K562 (cell line): ENCODE results near the gene TAS1R3. TPM values are rescaled to one million over a fixed set of nuclear protein-coding genes. Genes with fewer than 3 reads are reported as not detected.

Experiments
- DPF2 ChIP-seq: fragments of 450-650 bp; IDR thresholded peaks from 2 replicates; pipeline ENCODE4 v1.6.1; 2016
- KDM1A ChIP-seq, 2 experiments: fragments of 450-650 bp; IDR thresholded peaks; 2 replicates each; pipeline ENCODE4 v1.6.1; 2016; ENCODE audit warnings: mild to moderate bottlenecking in 2 of 2
- PHF8 ChIP-seq: fragments of 200-600 bp; sonication (generic); IDR thresholded peaks from 2 replicates; pipeline ENCODE4 v1.6.1; 2012; ENCODE audit warnings: mixed run types, mild to moderate bottlenecking, inconsistent platforms, low read length, moderate library complexity, borderline replicate concordance
- SMAD4 ChIP-seq: fragments of 250-450 bp; sonication (Bioruptor Pico); conservative IDR thresholded peaks from 2 replicates; pipeline ENCODE4 v1.8.0; 2021; ENCODE audit warnings: inconsistent platforms, mild to moderate bottlenecking, moderate library complexity
- polyA plus RNA-seq, 8 experiments: library from polyadenylated mRNA; depleted of rRNA in 4 of 8; stranded (reverse) in 5 of 8; unstranded in 3 of 8; fragments of >200 nt; fragmentation: Nextera tagmentation in 2 of 8; fragmentation: Illumina TruSeq in 1 of 8; extraction: Ambion mirVana in 2 of 8; extraction: Trizol in 1 of 8; gene quantifications; 2 replicates each; pipeline versions ENCODE4 v1.2.1 to v1.2.3, GENCODE V29; 2011 to 2014; ENCODE audit warnings: inconsistent platforms in 1 of 8, missing spikeins in 1 of 8
- total RNA-seq, 7 experiments: library from RNA; depleted of rRNA in 6 of 7; stranded (reverse); fragments of >200 nt in 6 of 7; fragmentation: Illumina TruSeq in 2 of 7; extraction: Trizol in 2 of 7; gene quantifications; 2 replicates each; pipeline versions ENCODE4 v1.2.1 to v1.2.3, GENCODE V29; 2011 to 2021; ENCODE audit warnings: low replicate concordance in 1 of 7
- TF ChIP-seq, protein P1 (sequence below), 2 experiments: fragments of 150-350 bp in 1 of 2; IDR thresholded peaks; 2 replicates each; pipeline ENCODE4 v1.6.1; 2012 to 2016; ENCODE audit warnings: low read depth in 2 of 2, low read length in 2 of 2, mild to moderate bottlenecking in 1 of 2, moderate library complexity in 1 of 2
- TF ChIP-seq, protein P2 (sequence below): fragments of 250-450 bp; sonication (Bioruptor Pico); IDR thresholded peaks from 2 replicates; pipeline ENCODE4 v1.4.0; 2020; ENCODE audit warnings: mild to moderate bottlenecking, moderate library complexity
- TF ChIP-seq, protein P3 (sequence below): fragments of 450-650 bp; IDR thresholded peaks from 2 replicates; pipeline ENCODE4 v1.6.1; 2016; ENCODE audit warnings: mild to moderate bottlenecking, moderate library complexity

The TAS1R3 gene
- total and polyA plus RNA-seq, 9 of the 15 experiments (the other 6 are each of a cell fraction or from before 2014, with no cell fraction given), result 0.07 to 0.13 TPM; not detected in 7

DNA sequence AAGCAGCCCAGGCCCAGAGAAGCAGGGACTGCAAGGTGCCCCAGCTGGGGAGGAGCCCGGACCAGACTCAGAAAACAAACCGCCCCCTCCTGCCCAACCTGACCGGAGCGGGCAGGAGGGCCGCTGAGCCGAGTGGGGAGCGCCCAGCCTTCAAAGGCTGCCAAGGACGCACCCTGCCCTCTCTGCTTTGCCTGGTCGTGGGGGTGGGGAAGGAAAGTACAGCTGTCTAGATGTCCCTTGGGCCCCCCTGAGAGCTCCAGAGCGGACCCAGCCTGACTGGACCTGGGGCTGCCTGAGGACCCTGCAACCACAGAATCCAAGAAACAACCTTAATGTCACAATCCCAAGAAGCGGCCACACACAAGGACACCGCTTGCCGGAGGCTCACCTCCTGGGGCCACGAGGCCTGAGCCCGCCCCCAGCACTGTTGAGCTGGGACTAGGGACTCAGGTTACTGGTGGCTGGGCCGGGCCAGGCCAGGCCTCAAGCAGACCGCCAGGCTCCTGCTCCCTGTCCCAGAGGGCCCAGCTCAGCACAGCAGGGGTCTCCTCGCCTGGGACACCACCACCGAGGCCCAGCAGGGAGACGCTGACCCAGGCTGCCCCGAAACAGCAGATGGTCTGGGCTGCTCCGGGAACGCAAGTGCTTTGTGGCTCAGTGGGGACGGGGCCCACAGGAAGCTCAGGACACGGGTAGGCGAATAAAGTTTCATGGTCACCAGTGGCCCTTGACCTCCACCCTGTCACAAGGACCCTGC lies 16.8 kb downstream of the TAS1R3 start (continued):
- TF ChIP-seq, protein P1, sequence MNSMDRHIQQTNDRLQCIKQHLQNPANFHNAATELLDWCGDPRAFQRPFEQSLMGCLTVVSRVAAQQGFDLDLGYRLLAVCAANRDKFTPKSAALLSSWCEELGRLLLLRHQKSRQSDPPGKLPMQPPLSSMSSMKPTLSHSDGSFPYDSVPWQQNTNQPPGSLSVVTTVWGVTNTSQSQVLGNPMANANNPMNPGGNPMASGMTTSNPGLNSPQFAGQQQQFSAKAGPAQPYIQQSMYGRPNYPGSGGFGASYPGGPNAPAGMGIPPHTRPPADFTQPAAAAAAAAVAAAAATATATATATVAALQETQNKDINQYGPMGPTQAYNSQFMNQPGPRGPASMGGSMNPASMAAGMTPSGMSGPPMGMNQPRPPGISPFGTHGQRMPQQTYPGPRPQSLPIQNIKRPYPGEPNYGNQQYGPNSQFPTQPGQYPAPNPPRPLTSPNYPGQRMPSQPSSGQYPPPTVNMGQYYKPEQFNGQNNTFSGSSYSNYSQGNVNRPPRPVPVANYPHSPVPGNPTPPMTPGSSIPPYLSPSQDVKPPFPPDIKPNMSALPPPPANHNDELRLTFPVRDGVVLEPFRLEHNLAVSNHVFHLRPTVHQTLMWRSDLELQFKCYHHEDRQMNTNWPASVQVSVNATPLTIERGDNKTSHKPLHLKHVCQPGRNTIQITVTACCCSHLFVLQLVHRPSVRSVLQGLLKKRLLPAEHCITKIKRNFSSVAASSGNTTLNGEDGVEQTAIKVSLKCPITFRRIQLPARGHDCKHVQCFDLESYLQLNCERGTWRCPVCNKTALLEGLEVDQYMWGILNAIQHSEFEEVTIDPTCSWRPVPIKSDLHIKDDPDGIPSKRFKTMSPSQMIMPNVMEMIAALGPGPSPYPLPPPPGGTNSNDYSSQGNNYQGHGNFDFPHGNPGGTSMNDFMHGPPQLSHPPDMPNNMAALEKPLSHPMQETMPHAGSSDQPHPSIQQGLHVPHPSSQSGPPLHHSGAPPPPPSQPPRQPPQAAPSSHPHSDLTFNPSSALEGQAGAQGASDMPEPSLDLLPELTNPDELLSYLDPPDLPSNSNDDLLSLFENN (IDR thresholded peaks at IDR 0.05; ENCODE audit: low read depth in 2 of 2, low read length in 2 of 2), result no peak
- no peak for TF ChIP-seq SMAD4 (CRISPR knock-in tag)
- TF ChIP-seq, protein P2, sequence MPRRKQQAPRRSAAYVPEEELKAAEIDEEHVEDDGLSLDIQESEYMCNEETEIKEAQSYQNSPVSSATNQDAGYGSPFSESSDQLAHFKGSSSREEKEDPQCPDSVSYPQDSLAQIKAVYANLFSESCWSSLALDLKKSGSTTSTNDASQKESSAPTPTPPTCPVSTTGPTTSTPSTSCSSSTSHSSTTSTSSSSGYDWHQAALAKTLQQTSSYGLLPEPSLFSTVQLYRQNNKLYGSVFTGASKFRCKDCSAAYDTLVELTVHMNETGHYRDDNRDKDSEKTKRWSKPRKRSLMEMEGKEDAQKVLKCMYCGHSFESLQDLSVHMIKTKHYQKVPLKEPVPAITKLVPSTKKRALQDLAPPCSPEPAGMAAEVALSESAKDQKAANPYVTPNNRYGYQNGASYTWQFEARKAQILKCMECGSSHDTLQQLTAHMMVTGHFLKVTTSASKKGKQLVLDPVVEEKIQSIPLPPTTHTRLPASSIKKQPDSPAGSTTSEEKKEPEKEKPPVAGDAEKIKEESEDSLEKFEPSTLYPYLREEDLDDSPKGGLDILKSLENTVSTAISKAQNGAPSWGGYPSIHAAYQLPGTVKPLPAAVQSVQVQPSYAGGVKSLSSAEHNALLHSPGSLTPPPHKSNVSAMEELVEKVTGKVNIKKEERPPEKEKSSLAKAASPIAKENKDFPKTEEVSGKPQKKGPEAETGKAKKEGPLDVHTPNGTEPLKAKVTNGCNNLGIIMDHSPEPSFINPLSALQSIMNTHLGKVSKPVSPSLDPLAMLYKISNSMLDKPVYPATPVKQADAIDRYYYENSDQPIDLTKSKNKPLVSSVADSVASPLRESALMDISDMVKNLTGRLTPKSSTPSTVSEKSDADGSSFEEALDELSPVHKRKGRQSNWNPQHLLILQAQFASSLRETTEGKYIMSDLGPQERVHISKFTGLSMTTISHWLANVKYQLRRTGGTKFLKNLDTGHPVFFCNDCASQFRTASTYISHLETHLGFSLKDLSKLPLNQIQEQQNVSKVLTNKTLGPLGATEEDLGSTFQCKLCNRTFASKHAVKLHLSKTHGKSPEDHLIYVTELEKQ, result no peak
- TF ChIP-seq KDM1A (IDR thresholded peaks at IDR 0.05), result no peak
- TF ChIP-seq PHF8, result peak; percentile 42; the same call in 1 of the 2 replicates
- TF ChIP-seq DPF2, result 0 out of 2 replicates have a peak, but pooled peaks have one; percentile 25
- TF ChIP-seq, protein P3, sequence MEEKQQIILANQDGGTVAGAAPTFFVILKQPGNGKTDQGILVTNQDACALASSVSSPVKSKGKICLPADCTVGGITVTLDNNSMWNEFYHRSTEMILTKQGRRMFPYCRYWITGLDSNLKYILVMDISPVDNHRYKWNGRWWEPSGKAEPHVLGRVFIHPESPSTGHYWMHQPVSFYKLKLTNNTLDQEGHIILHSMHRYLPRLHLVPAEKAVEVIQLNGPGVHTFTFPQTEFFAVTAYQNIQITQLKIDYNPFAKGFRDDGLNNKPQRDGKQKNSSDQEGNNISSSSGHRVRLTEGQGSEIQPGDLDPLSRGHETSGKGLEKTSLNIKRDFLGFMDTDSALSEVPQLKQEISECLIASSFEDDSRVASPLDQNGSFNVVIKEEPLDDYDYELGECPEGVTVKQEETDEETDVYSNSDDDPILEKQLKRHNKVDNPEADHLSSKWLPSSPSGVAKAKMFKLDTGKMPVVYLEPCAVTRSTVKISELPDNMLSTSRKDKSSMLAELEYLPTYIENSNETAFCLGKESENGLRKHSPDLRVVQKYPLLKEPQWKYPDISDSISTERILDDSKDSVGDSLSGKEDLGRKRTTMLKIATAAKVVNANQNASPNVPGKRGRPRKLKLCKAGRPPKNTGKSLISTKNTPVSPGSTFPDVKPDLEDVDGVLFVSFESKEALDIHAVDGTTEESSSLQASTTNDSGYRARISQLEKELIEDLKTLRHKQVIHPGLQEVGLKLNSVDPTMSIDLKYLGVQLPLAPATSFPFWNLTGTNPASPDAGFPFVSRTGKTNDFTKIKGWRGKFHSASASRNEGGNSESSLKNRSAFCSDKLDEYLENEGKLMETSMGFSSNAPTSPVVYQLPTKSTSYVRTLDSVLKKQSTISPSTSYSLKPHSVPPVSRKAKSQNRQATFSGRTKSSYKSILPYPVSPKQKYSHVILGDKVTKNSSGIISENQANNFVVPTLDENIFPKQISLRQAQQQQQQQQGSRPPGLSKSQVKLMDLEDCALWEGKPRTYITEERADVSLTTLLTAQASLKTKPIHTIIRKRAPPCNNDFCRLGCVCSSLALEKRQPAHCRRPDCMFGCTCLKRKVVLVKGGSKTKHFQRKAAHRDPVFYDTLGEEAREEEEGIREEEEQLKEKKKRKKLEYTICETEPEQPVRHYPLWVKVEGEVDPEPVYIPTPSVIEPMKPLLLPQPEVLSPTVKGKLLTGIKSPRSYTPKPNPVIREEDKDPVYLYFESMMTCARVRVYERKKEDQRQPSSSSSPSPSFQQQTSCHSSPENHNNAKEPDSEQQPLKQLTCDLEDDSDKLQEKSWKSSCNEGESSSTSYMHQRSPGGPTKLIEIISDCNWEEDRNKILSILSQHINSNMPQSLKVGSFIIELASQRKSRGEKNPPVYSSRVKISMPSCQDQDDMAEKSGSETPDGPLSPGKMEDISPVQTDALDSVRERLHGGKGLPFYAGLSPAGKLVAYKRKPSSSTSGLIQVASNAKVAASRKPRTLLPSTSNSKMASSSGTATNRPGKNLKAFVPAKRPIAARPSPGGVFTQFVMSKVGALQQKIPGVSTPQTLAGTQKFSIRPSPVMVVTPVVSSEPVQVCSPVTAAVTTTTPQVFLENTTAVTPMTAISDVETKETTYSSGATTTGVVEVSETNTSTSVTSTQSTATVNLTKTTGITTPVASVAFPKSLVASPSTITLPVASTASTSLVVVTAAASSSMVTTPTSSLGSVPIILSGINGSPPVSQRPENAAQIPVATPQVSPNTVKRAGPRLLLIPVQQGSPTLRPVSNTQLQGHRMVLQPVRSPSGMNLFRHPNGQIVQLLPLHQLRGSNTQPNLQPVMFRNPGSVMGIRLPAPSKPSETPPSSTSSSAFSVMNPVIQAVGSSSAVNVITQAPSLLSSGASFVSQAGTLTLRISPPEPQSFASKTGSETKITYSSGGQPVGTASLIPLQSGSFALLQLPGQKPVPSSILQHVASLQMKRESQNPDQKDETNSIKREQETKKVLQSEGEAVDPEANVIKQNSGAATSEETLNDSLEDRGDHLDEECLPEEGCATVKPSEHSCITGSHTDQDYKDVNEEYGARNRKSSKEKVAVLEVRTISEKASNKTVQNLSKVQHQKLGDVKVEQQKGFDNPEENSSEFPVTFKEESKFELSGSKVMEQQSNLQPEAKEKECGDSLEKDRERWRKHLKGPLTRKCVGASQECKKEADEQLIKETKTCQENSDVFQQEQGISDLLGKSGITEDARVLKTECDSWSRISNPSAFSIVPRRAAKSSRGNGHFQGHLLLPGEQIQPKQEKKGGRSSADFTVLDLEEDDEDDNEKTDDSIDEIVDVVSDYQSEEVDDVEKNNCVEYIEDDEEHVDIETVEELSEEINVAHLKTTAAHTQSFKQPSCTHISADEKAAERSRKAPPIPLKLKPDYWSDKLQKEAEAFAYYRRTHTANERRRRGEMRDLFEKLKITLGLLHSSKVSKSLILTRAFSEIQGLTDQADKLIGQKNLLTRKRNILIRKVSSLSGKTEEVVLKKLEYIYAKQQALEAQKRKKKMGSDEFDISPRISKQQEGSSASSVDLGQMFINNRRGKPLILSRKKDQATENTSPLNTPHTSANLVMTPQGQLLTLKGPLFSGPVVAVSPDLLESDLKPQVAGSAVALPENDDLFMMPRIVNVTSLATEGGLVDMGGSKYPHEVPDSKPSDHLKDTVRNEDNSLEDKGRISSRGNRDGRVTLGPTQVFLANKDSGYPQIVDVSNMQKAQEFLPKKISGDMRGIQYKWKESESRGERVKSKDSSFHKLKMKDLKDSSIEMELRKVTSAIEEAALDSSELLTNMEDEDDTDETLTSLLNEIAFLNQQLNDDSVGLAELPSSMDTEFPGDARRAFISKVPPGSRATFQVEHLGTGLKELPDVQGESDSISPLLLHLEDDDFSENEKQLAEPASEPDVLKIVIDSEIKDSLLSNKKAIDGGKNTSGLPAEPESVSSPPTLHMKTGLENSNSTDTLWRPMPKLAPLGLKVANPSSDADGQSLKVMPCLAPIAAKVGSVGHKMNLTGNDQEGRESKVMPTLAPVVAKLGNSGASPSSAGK, result peak; percentile 74
